DOHH2 (cell line): ENCODE data around the gene NXPH4.

Experiments used
- H3F3A ChIP-seq: fragments of 200-600 bp; sonication (generic), shearing (Covaris generic); 2 replicates; pipeline ENCODE4 v1.6.0; 2016; ENCODE audit warnings: antibody characterized with exemption, mild to moderate bottlenecking; ENCODE audit not compliant: control insufficient read depth, insufficient read depth
- H3K27ac ChIP-seq: fragments of 200-600 bp; sonication (generic); 2 replicates; pipeline ENCODE4 v1.5.1; 2014; ENCODE audit warnings: low read depth, mild to moderate bottlenecking, low read length, moderate library complexity
- H3K27me3 ChIP-seq: fragments of 200-600 bp; sonication (generic); 2 replicates; pipeline ENCODE4 v1.6.1; 2014; ENCODE audit warnings: mild to moderate bottlenecking, low read length, mixed read lengths; ENCODE audit not compliant: control insufficient read depth
- H3K36me3 ChIP-seq: fragments of 200-600 bp; sonication (generic); 2 replicates; pipeline ENCODE4 v1.6.1; 2014; ENCODE audit warnings: mild to moderate bottlenecking, low read length, moderate library complexity, mixed read lengths; ENCODE audit not compliant: control insufficient read depth
- H3K4me1 ChIP-seq: fragments of 200-600 bp; sonication (generic); 2 replicates; pipeline ENCODE4 v1.6.1; 2014; ENCODE audit warnings: mild to moderate bottlenecking, low read length, mixed read lengths; ENCODE audit not compliant: control insufficient read depth
- H3K4me2 ChIP-seq: fragments of 200-600 bp; sonication (generic); 2 replicates; pipeline ENCODE4 v1.6.0; 2014; ENCODE audit warnings: mild to moderate bottlenecking, low read length, moderate library complexity
- H3K4me3 ChIP-seq: fragments of 200-600 bp; sonication (generic); 2 replicates; pipeline ENCODE4 v1.5.1; 2014; ENCODE audit warnings: mild to moderate bottlenecking, low read length, mixed read lengths
- H3K79me2 ChIP-seq: fragments of 200-600 bp; sonication (generic); 2 replicates; pipeline ENCODE4 v1.6.1; 2014; ENCODE audit warnings: mild to moderate bottlenecking, low read length, mixed read lengths; ENCODE audit not compliant: control insufficient read depth
- H3K9me2 ChIP-seq: fragments of 200-600 bp; sonication (generic); replicated peaks from 2 replicates; pipeline ENCODE4 v1.6.1; 2014; ENCODE audit warnings: mild to moderate bottlenecking, low read length, mixed read lengths; ENCODE audit not compliant: control insufficient read depth
- H3K9me3 ChIP-seq: fragments of 200-600 bp; sonication (generic); 2 replicates; pipeline ENCODE4 v1.6.1; 2014; ENCODE audit warnings: antibody characterized with exemption, low read length, mixed read lengths; ENCODE audit not compliant: control insufficient read depth, insufficient read depth
- H4K20me1 ChIP-seq: fragments of 200-600 bp; sonication (generic); 2 replicates; pipeline ENCODE4 v1.6.0; 2014; ENCODE audit warnings: low read depth, mild to moderate bottlenecking, antibody characterized with exemption, low read length, moderate library complexity; ENCODE audit not compliant: control insufficient read depth, insufficient read depth
- CTCF ChIP-seq: fragments of 200-600 bp; sonication (generic); IDR thresholded peaks from one replicate; pipeline ENCODE4 v1.5.1; 2014; ENCODE audit warnings: antibody characterized with exemption, mild to moderate bottlenecking, low read depth, low read length; ENCODE audit not compliant: poor library complexity, severe bottlenecking
- EZH2phosphoT487 ChIP-seq: fragments of 200-600 bp; sonication (generic); IDR thresholded peaks from 2 replicates; pipeline ENCODE4 v1.6.1; 2017; ENCODE audit warnings: borderline replicate concordance, mild to moderate bottlenecking, antibody characterized with exemption, low read length, moderate library complexity, mixed read lengths

Gene NXPH4

DNA sequence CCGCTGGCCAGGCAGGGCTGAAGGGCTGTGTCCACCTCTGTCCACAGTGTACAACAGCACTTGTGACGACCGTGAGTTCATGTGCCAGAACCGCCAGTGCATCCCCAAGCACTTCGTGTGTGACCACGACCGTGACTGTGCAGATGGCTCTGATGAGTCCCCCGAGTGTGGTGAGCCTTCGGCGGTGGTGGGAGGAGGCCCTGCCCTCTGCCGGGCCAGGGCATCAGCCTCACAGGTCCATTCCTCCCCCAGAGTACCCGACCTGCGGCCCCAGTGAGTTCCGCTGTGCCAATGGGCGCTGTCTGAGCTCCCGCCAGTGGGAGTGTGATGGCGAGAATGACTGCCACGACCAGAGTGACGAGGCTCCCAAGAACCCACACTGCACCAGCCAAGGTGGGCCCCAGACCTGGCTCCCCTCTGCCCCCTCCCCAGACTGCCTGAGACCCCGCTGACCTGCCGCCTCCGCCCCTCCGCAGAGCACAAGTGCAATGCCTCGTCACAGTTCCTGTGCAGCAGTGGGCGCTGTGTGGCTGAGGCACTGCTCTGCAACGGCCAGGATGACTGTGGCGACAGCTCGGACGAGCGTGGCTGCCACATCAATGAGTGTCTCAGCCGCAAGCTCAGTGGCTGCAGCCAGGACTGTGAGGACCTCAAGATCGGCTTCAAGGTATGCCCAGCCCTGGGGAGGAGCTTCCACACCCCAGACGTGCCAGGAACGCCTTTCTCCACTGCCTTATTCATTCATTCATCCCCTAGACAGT is 20.8 kb upstream of the NXPH4 start:
- Histone ChIP-seq H4K20me1 (no peaks in the 10 kb centered on the region), H3K27me3 (no peaks in the 10 kb centered on the region), H3K4me1 (no peaks in the 10 kb centered on the region), H3K27ac (no peak overlapping the region), H3K4me3 (no peak overlapping the region), H3K9me2 (no peaks in the 10 kb centered on the region), H3K79me2 (no peaks in the 10 kb centered on the region), H3K9me3 (no peaks in the 10 kb centered on the region), H3K4me2 (no peak overlapping the region), H3K36me3 (no peaks in the 10 kb centered on the region), H3F3A (no peaks in the 10 kb centered on the region)
- no peak for TF ChIP-seq CTCF
- no peak for TF ChIP-seq EZH2phosphoT487

DNA sequence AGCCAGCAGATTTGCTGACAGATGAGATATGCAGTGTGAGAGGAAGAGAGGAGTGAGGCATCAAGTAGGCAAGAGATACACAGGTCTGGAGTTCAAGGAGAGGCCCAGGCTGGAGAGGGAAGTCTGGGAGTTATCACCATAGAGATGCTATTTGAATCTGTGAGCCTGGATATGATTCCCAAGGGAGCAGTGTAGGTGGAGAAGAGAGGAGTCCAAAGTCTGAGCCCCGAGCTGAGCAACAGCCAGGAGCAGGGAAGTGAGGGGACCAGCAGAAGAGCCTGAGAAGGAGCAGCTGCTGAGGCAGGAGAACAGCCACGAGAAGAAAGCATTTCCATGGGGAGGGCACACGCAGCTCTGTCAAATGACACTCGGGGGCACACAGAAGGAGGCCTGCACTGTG is 20.2 kb upstream of the NXPH4 start:
- no peaks in the 10 kb centered on the region for H4K20me1 ChIP-seq
- TF ChIP-seq EZH2phosphoT487 = no peak
- no peak for TF ChIP-seq CTCF
- H3K4me1 ChIP-seq = no peaks in the 10 kb centered on the region
- H3K9me3 ChIP-seq = no peaks in the 10 kb centered on the region
- no peaks in the 10 kb centered on the region for H3F3A ChIP-seq
- no peak overlapping the region for H3K4me3 ChIP-seq
- no peaks in the 10 kb centered on the region for H3K79me2 ChIP-seq
- H3K9me2 ChIP-seq = no peaks in the 10 kb centered on the region
- no peak overlapping the region for H3K4me2 ChIP-seq
- no peaks in the 10 kb centered on the region for H3K36me3 ChIP-seq
- H3K27ac ChIP-seq = no peak overlapping the region
- no peaks in the 10 kb centered on the region for H3K27me3 ChIP-seq

DNA sequence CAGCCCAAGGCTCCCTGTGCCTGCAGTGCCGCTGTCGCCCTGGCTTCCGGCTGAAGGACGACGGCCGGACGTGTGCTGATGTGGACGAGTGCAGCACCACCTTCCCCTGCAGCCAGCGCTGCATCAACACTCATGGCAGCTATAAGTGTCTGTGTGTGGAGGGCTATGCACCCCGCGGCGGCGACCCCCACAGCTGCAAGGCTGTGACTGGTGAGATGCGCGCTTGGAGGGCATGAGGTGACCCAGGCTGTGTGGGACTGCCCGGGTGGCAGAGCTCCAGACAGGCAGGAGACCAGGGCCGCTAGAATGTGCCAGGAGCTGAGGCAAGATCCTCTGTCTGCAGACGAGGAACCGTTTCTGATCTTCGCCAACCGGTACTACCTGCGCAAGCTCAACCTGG is 19.6 kb upstream of the NXPH4 start:
- Histone ChIP-seq H4K20me1 (no peaks in the 10 kb centered on the region), H3F3A (no peaks in the 10 kb centered on the region), H3K27ac (no peak overlapping the region), H3K36me3 (no peaks in the 10 kb centered on the region), H3K9me3 (no peaks in the 10 kb centered on the region), H3K79me2 (no peaks in the 10 kb centered on the region), H3K9me2 (no peaks in the 10 kb centered on the region), H3K4me3 (no peak overlapping the region), H3K4me1 (no peaks in the 10 kb centered on the region), H3K27me3 (no peaks in the 10 kb centered on the region), H3K4me2 (no peak overlapping the region)
- TF ChIP-seq CTCF = no peak
- no peak for TF ChIP-seq EZH2phosphoT487
